Hepatocyte (in vitro differentiated cells): ENCODE results near the gene PFKL. TPM values are rescaled to one million over a fixed set of nuclear protein-coding genes. Genes with fewer than 3 reads are reported as not detected.

Experiments used
- DNase-seq: peaks from one replicate; pipeline ENCODE4 v3.0.0-alpha.2; 2016; ENCODE audit warnings: low spot score
- H2AFZ ChIP-seq: fragments of 200-600 bp; sonication (generic); 2 replicates; pipeline ENCODE4 v1.6.0; 2016; ENCODE audit warnings: antibody characterized with exemption, mild to moderate bottlenecking
- H3K27ac ChIP-seq: fragments of 200-600 bp; sonication (generic); 2 replicates; pipeline ENCODE4 v1.5.1; 2016; ENCODE audit warnings: mild to moderate bottlenecking
- H3K27me3 ChIP-seq: fragments of 200-600 bp; sonication (generic); 2 replicates; pipeline ENCODE4 v1.6.1; 2016
- H3K36me3 ChIP-seq: fragments of 200-600 bp; sonication (generic); replicated peaks from 2 replicates; pipeline ENCODE4 v1.5.1; 2016; ENCODE audit warnings: low read depth; ENCODE audit not compliant: insufficient read depth
- H3K4me1 ChIP-seq: fragments of 200-600 bp; sonication (generic); 2 replicates; pipeline ENCODE4 v1.5.1; 2016; ENCODE audit warnings: mild to moderate bottlenecking, moderate library complexity; ENCODE audit not compliant: insufficient read depth
- H3K4me2 ChIP-seq: fragments of 200-600 bp; sonication (generic); 2 replicates; pipeline ENCODE4 v1.6.0; 2016
- H3K4me3 ChIP-seq: fragments of 200-600 bp; sonication (generic); 2 replicates; pipeline ENCODE4 v1.5.1; 2016; ENCODE audit warnings: mild to moderate bottlenecking
- H3K79me2 ChIP-seq: fragments of 200-600 bp; sonication (generic); 2 replicates; pipeline ENCODE4 v1.6.0; 2017; ENCODE audit warnings: mild to moderate bottlenecking
- H3K9me2 ChIP-seq: fragments of 200-600 bp; sonication (generic); replicated peaks from 2 replicates; pipeline ENCODE4 v1.6.0; 2017; ENCODE audit warnings: mild to moderate bottlenecking; ENCODE audit not compliant: insufficient read depth
- H3K9me3 ChIP-seq: fragments of 200-600 bp; sonication (generic); 2 replicates; pipeline ENCODE4 v1.5.1; 2016; ENCODE audit warnings: low read depth, mild to moderate bottlenecking
- H4K20me1 ChIP-seq: fragments of 200-600 bp; sonication (generic); 2 replicates; pipeline ENCODE4 v1.6.0; 2016; ENCODE audit warnings: mild to moderate bottlenecking; ENCODE audit not compliant: insufficient read depth, poor library complexity, severe bottlenecking
- EZH2 ChIP-seq: fragments of 200-600 bp; sonication (generic); IDR thresholded peaks from 2 replicates; pipeline ENCODE4 v1.6.1; 2016; ENCODE audit warnings: antibody characterized with exemption, mild to moderate bottlenecking, borderline replicate concordance
- EZH2phosphoT487 ChIP-seq: fragments of 200-600 bp; sonication (generic); IDR thresholded peaks from one replicate; pipeline ENCODE4 v1.6.1; 2018; ENCODE audit warnings: antibody characterized with exemption, mild to moderate bottlenecking, low read depth, moderate library complexity; ENCODE audit not compliant: unreplicated experiment, severe bottlenecking
- WGBS: methylation state at CpG from one replicate; pipeline ENCODE4 v1.1.6; 2016; ENCODE audit warnings: low lambda C conversion rate; ENCODE audit errors: missing lambda C conversion rate; 5-methylcytosine and 5-hydroxymethylcytosine counted together
- polyA plus RNA-seq: library from polyadenylated mRNA; unstranded; fragments of >200 nt; fragmentation: Nextera tagmentation; extraction: Ambion mirVana; gene quantifications from 2 replicates; pipeline ENCODE4 v1.2.1, GENCODE V29; 2016
- total RNA-seq: library from RNA; depleted of rRNA; stranded (reverse); fragments of >200 nt; gene quantifications from 2 replicates; pipeline ENCODE4 v1.2.3, GENCODE V29; 2014
- TF ChIP-seq, protein P1 (sequence below): fragments of 200-600 bp; sonication (generic); IDR thresholded peaks from 2 replicates; pipeline ENCODE4 v1.5.1; 2016; ENCODE audit warnings: antibody characterized with exemption, mild to moderate bottlenecking; ENCODE audit not compliant: poor library complexity

PFKL gene
- total and polyA plus RNA-seq, 2 experiments from 2014 or later = 140 to 205 TPM

- Histone ChIP-seq H3K9me3 (no peaks in the 10 kb centered on the region), H2AFZ (no peak overlapping the region), H4K20me1 (no peaks in the 10 kb centered on the region), H3K27me3 (no peaks in the 10 kb centered on the region), H3K4me1 (no peaks in the 10 kb centered on the region), H3K36me3 (no peaks in the 10 kb centered on the region), H3K79me2 (no peaks in the 10 kb centered on the region), H3K4me3 (no peak overlapping the region), H3K9me2 (no peaks in the 10 kb centered on the region), H3K27ac (no peak overlapping the region), H3K4me2 (no peak overlapping the region)
- DNase-seq = no peak
- 97% methylated on average over 29 of the region's 37 CpGs for WGBS
- no peak for TF ChIP-seq EZH2phosphoT487
- TF ChIP-seq, protein P1, sequence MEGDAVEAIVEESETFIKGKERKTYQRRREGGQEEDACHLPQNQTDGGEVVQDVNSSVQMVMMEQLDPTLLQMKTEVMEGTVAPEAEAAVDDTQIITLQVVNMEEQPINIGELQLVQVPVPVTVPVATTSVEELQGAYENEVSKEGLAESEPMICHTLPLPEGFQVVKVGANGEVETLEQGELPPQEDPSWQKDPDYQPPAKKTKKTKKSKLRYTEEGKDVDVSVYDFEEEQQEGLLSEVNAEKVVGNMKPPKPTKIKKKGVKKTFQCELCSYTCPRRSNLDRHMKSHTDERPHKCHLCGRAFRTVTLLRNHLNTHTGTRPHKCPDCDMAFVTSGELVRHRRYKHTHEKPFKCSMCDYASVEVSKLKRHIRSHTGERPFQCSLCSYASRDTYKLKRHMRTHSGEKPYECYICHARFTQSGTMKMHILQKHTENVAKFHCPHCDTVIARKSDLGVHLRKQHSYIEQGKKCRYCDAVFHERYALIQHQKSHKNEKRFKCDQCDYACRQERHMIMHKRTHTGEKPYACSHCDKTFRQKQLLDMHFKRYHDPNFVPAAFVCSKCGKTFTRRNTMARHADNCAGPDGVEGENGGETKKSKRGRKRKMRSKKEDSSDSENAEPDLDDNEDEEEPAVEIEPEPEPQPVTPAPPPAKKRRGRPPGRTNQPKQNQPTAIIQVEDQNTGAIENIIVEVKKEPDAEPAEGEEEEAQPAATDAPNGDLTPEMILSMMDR = no peak
- no peak for TF ChIP-seq EZH2
These were observed 24.4 kb downstream of the PFKL start for GRCh38 chr21:44324106-44324853.

- H3K4me1 ChIP-seq = no peaks in the 10 kb centered on the region
- WGBS = 87% methylated on average over 10 of the region's 11 CpGs
- no peak overlapping the region for H3K4me3 ChIP-seq
- no peak overlapping the region for H3K4me2 ChIP-seq
- H3K9me2 ChIP-seq = no peaks in the 10 kb centered on the region
- H2AFZ ChIP-seq = no peak overlapping the region
- TF ChIP-seq EZH2 (no peak), EZH2phosphoT487 (no peak)
- TF ChIP-seq, protein P1 = no peak
- H3K79me2 ChIP-seq = no peaks in the 10 kb centered on the region
- no peak overlapping the region for H3K27ac ChIP-seq
- H3K9me3 ChIP-seq = no peaks in the 10 kb centered on the region
- no peaks in the 10 kb centered on the region for H3K27me3 ChIP-seq
- no peaks in the 10 kb centered on the region for H4K20me1 ChIP-seq
- no peak for DNase-seq
- H3K36me3 ChIP-seq = no peaks in the 10 kb centered on the region
These were observed 24.9 kb downstream of the PFKL start for GRCh38 chr21:44324854-44325107.

DNA sequence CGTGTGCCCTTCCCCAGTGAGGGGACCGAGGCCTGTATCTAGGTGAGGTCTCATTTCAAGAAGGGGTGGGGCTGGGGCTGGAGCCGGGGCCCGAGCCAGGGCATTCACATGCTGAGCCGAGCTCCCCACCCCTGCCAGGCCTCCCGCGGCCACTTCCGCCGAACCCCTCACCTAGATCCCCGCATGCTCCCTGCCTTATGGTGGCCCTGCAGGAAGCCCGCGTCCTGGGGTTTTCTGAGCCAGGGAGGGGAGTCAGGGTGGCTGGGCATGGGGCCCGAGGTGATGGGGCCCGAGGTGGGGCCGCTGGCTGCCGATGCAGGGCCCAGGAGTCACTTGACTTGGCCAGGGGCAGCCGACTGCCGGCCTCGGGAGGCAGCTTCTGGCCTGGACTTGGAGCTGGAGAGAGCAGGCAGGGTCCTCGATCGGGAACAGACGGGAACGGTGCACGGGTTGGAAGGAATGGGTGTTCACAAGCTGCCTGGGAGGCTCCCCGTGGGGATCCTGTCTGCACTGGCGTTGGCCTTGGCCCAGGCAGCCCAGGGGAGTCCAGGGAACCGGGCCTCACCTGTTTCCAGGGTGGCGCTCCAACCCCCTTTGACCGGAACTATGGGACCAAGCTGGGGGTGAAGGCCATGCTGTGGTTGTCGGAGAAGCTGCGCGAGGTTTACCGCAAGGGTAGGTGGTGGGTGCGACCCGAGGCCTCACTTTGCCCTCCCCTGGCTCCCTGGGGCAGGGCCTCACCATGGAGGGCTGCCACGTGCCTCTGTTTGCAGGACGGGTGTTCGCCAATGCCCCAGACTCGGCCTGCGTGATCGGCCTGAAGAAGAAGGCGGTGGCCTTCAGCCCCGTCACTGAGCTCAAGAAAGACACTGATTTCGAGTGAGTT is 25.8 kb downstream of the PFKL start:
- H3K79me2 ChIP-seq = no peaks in the 10 kb centered on the region
- H3K27me3 ChIP-seq = no peaks in the 10 kb centered on the region
- no peak for TF ChIP-seq EZH2
- TF ChIP-seq EZH2phosphoT487 = no peak
- TF ChIP-seq, protein P1 = no peak
- no peak overlapping the region for H3K4me2 ChIP-seq
- no peaks in the 10 kb centered on the region for H3K36me3 ChIP-seq
- WGBS = 95% methylated on average over 38 of the region's 44 CpGs
- no peaks in the 10 kb centered on the region for H3K9me3 ChIP-seq
- H3K9me2 ChIP-seq = no peaks in the 10 kb centered on the region
- no peaks in the 10 kb centered on the region for H3K4me1 ChIP-seq
- H3K27ac ChIP-seq = no peak overlapping the region
- H2AFZ ChIP-seq = no peak overlapping the region
- DNase-seq = no peak
- H3K4me3 ChIP-seq = no peak overlapping the region
- H4K20me1 ChIP-seq = no peaks in the 10 kb centered on the region
